HCT116 (cell line): ENCODE measurements around the gene GRIN2C. TPM values are rescaled to one million over a fixed set of nuclear protein-coding genes. Genes with fewer than 3 reads are reported as not detected.

Experiments used
- ATAC-seq: fragments of 200-7000 bp; cut with Tn5 transposase; 2 replicates; pipeline ENCODE4 v1.9.1; 2020; ENCODE audit warnings: mild to moderate bottlenecking, moderate library complexity
- BruUV-seq: library from RNA; stranded (reverse); fragments of 400-500 nt; replicated peaks from 2 replicates; lab custom pipeline; 2021; lab: Mats Ljungman, UMichigan
- CTCF ChIA-PET: fragments of 300-600 bp; sonication (Branson Sonifier 250); formaldehyde crosslinking; loops from one replicate; lab custom pipeline; 2021; ENCODE audit warnings: antibody characterized with exemption; lab: Charles Lee
- POLR2A ChIA-PET: fragments of 300-600, 350-600 bp; sonication (Branson Sonifier 250); formaldehyde crosslinking; loops from one replicate; lab custom pipeline; 2021; ENCODE audit warnings: antibody characterized with exemption; lab: Charles Lee
- RAD21 ChIA-PET, 2 experiments: fragments of 300-600 bp; sonication (Branson Sonifier 250); formaldehyde crosslinking; loops; one replicate each; lab custom pipeline; 2023; ENCODE audit warnings: low total read pairs in 2 of 2; ENCODE audit not compliant: uncharacterized antibody in 2 of 2, unreplicated experiment in 2 of 2, low non-redundant PET in 1 of 2; lab: Charles Lee
- DNase-seq: peaks from one replicate; pipeline ENCODE4 v3.0.0-alpha.2; 2010; ENCODE audit warnings: low read depth, low spot score
- H2AFZ ChIP-seq: fragments of 200-600 bp; shearing (Covaris generic), sonication (generic); 2 replicates; pipeline ENCODE4 v1.6.1; 2017; ENCODE audit warnings: low read depth, mixed run types, mixed read lengths, antibody characterized with exemption, low read length; ENCODE audit not compliant: poor library complexity, severe bottlenecking
- H3K27ac ChIP-seq: 2 replicates; pipeline ENCODE4 v1.5.1; 2012; ENCODE audit warnings: low read depth, low read length
- H3K27me3 ChIP-seq: fragments of 200-600 bp; sonication (generic); 2 replicates; pipeline ENCODE4 v1.6.1; 2016; ENCODE audit warnings: mixed run types, low read length, mixed read lengths; ENCODE audit not compliant: insufficient read depth
- H3K36me3 ChIP-seq, 2 experiments: fragments of 200-500 bp in 1 of 2; fragments of 200-600 bp in 1 of 2; sonication (Bioruptor generic) in 1 of 2; sonication (generic) in 1 of 2; 2 replicates each; pipeline versions ENCODE4 v1.5.1 to v1.6.1; 2014 to 2016; ENCODE audit warnings: low read length in 2 of 2, inconsistent platforms in 1 of 2, mixed read lengths in 1 of 2, mixed run types in 1 of 2; ENCODE audit not compliant: insufficient read depth in 2 of 2, control insufficient read depth in 1 of 2
- H3K4me1 ChIP-seq, 2 experiments: fragments of 200-600 bp in 1 of 2; sonication (generic) in 1 of 2; 2 replicates each; pipeline versions ENCODE4 v1.5.1 to v1.6.1; 2012 to 2017; ENCODE audit warnings: low read length in 2 of 2, inconsistent platforms in 1 of 2, mild to moderate bottlenecking in 1 of 2, mixed read lengths in 1 of 2, mixed run types in 1 of 2, moderate library complexity in 1 of 2; ENCODE audit not compliant: insufficient read depth in 2 of 2, control insufficient read depth in 1 of 2
- H3K4me2 ChIP-seq: fragments of 200-600 bp; sonication (generic); 2 replicates; pipeline ENCODE4 v1.6.1; 2017; ENCODE audit warnings: mixed run types, low read length, mixed read lengths
- H3K4me3 ChIP-seq, 2 experiments: fragments of 200-600 bp in 1 of 2; sonication (generic) in 1 of 2; replicated peaks in 1 of 2; 2 replicates each; pipeline ENCODE4 v1.5.1; 2011 to 2016; ENCODE audit warnings: low read length in 2 of 2, control low read depth in 1 of 2, low read depth in 1 of 2, mild to moderate bottlenecking in 1 of 2, mixed read lengths in 1 of 2, mixed run types in 1 of 2
- H3K79me2 ChIP-seq: fragments of 200-600 bp; sonication (generic); 2 replicates; pipeline ENCODE4 v1.6.1; 2017; ENCODE audit warnings: mild to moderate bottlenecking, mixed run types, low read length, moderate library complexity, mixed read lengths; ENCODE audit not compliant: insufficient read depth
- H3K9ac ChIP-seq: fragments of 200-600 bp; sonication (generic); 2 replicates; pipeline ENCODE4 v1.6.1; 2016; ENCODE audit warnings: low read length, mixed read lengths
- H3K9me2 ChIP-seq: fragments of 200-600 bp; sonication (generic), shearing (Covaris generic); 2 replicates; pipeline ENCODE4 v1.6.1; 2017; ENCODE audit warnings: mixed run types, mild to moderate bottlenecking, moderate library complexity; ENCODE audit not compliant: insufficient read depth
- H3K9me3 ChIP-seq, 2 experiments: fragments of 200-500 bp in 1 of 2; fragments of 200-600 bp in 1 of 2; sonication (Bioruptor generic) in 1 of 2; sonication (generic) in 1 of 2; 2 replicates each; pipeline ENCODE4 v1.6.1; 2014 to 2017; ENCODE audit warnings: low read length in 2 of 2, mixed read lengths in 2 of 2, inconsistent platforms in 1 of 2, low read depth in 1 of 2, mild to moderate bottlenecking in 1 of 2, mixed run types in 1 of 2, moderate library complexity in 1 of 2; ENCODE audit not compliant: control insufficient read depth in 1 of 2, insufficient read depth in 1 of 2
- H4K20me1 ChIP-seq: fragments of 200-600 bp; sonication (generic), shearing (Covaris generic); 2 replicates; pipeline ENCODE4 v1.6.1; 2017; ENCODE audit warnings: mixed run types, mild to moderate bottlenecking, moderate library complexity; ENCODE audit not compliant: insufficient read depth
- CBX3 ChIP-seq: IDR thresholded peaks from 2 replicates; pipeline ENCODE4 v1.6.1; 2012; ENCODE audit warnings: low read depth
- CEBPB ChIP-seq: IDR thresholded peaks from 2 replicates; pipeline ENCODE4 v1.6.1; 2012; ENCODE audit warnings: low read depth
- EGR1 ChIP-seq: IDR thresholded peaks from 2 replicates; pipeline ENCODE4 v1.6.1; 2012; ENCODE audit warnings: low read depth
- EZH2 ChIP-seq: fragments of 200-600 bp; sonication (generic); IDR thresholded peaks from 2 replicates; pipeline ENCODE4 v1.6.1; 2017; ENCODE audit warnings: antibody characterized with exemption, mixed run types
- FOSL1 ChIP-seq: IDR thresholded peaks from 2 replicates; pipeline ENCODE4 v1.6.1; 2012; ENCODE audit warnings: low read depth
- POLR2AphosphoS5 ChIP-seq: IDR thresholded peaks from 2 replicates; pipeline ENCODE4 v1.6.1; 2011; ENCODE audit warnings: mild to moderate bottlenecking, low read depth, low read length, moderate library complexity
- RAD21 ChIP-seq: IDR thresholded peaks from 2 replicates; pipeline ENCODE4 v1.6.1; 2012; ENCODE audit warnings: low read depth, mild to moderate bottlenecking
- SIN3A ChIP-seq: IDR thresholded peaks from 2 replicates; pipeline ENCODE4 v1.6.1; 2012; ENCODE audit warnings: low read depth
- SRF ChIP-seq: IDR thresholded peaks from 2 replicates; pipeline ENCODE4 v1.6.1; 2012; ENCODE audit warnings: low read depth
- YY1 ChIP-seq: IDR thresholded peaks from 2 replicates; pipeline ENCODE4 v1.6.1; 2011; ENCODE audit warnings: low read length, low read depth, moderate library complexity, mild to moderate bottlenecking; ENCODE audit not compliant: insufficient replicate concordance; ENCODE audit errors: extremely low read depth
- ZFX ChIP-seq: fragments of 450-650 bp; IDR thresholded peaks from 2 replicates; pipeline ENCODE4 v1.6.1; 2017
- ZNF274 ChIP-seq: fragments of 200-500 bp; sonication (Bioruptor generic); IDR thresholded peaks from 2 replicates; pipeline ENCODE4 v1.6.1; 2014; ENCODE audit warnings: mild to moderate bottlenecking, low read depth, low read length, inconsistent platforms
- intact Hi-C: fragments of 100-400 bp; cut with micrococcal nuclease; formaldehyde crosslinking; loops from 2 replicates; pipeline ENCODE4 v1.10.0; 2022
- total RNA-seq: library from RNA; stranded (reverse); gene quantifications from one replicate; pipeline ENCODE4 v1.2.1, GENCODE V29; 2021; ENCODE audit not compliant: unreplicated experiment
- TF ChIP-seq, protein P1 (sequence below): IDR thresholded peaks from 2 replicates; pipeline ENCODE4 v1.6.1; 2012
- TF ChIP-seq, protein P2 (sequence below): IDR thresholded peaks from 2 replicates; pipeline ENCODE4 v1.6.1; 2011; ENCODE audit warnings: mild to moderate bottlenecking, low read length, moderate library complexity; ENCODE audit not compliant: insufficient replicate concordance; ENCODE audit errors: extremely low read depth
- TF ChIP-seq, protein P3 (sequence below), 3 experiments: fragments of 200-600 bp in 1 of 3; sonication (generic) in 1 of 3; IDR thresholded peaks in 2 of 3; conservative IDR thresholded peaks in 1 of 3; 2 replicates each; pipeline ENCODE4 v1.5.1; 2012 to 2017; ENCODE audit warnings: low read depth in 2 of 3, low read length in 2 of 3, antibody characterized with exemption in 1 of 3, borderline replicate concordance in 1 of 3, control low read depth in 1 of 3, mild to moderate bottlenecking in 1 of 3, mixed read lengths in 1 of 3, mixed run types in 1 of 3, moderate library complexity in 1 of 3; ENCODE audit not compliant: insufficient read depth in 1 of 3
- TF ChIP-seq, protein P4 (sequence below): IDR thresholded peaks from 2 replicates; pipeline ENCODE4 v1.6.1; 2012; ENCODE audit warnings: low read depth

The GRIN2C gene
- total RNA-seq, 1 experiment from 2014 or later = 2.2 TPM

GRCh38 chr17:74903671-74904070 is 44.0 kb upstream of the GRIN2C start:
- RAD21 ChIA-PET = no interaction called here
- no peak for ATAC-seq
- H3K79me2 ChIP-seq = no peaks in the 10 kb centered on the region
- no peak overlapping the region; the same call in 1 of the 2 replicates for H3K27ac ChIP-seq
- POLR2A ChIA-PET = no interaction called here
- no peak for DNase-seq
- no peaks in the 10 kb centered on the region for H3K9me3 ChIP-seq
- no peak overlapping the region for H3K4me2 ChIP-seq
- no peaks in the 10 kb centered on the region for H3K36me3 ChIP-seq
- no peak overlapping the region for H3K4me3 ChIP-seq
- CTCF ChIA-PET = no interaction called here
- TF ChIP-seq, protein P1, sequence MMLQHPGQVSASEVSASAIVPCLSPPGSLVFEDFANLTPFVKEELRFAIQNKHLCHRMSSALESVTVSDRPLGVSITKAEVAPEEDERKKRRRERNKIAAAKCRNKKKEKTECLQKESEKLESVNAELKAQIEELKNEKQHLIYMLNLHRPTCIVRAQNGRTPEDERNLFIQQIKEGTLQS = no peak
- TF ChIP-seq SRF (no peak), ZFX (no peak), EZH2 (no peak), ZNF274 (no peak), CBX3 (no peak), YY1 (no peak), RAD21 (no peak), SIN3A (no peak), FOSL1 (no peak), POLR2AphosphoS5 (no peak), EGR1 (no peak), CEBPB (no peak)
- TF ChIP-seq, protein P2, sequence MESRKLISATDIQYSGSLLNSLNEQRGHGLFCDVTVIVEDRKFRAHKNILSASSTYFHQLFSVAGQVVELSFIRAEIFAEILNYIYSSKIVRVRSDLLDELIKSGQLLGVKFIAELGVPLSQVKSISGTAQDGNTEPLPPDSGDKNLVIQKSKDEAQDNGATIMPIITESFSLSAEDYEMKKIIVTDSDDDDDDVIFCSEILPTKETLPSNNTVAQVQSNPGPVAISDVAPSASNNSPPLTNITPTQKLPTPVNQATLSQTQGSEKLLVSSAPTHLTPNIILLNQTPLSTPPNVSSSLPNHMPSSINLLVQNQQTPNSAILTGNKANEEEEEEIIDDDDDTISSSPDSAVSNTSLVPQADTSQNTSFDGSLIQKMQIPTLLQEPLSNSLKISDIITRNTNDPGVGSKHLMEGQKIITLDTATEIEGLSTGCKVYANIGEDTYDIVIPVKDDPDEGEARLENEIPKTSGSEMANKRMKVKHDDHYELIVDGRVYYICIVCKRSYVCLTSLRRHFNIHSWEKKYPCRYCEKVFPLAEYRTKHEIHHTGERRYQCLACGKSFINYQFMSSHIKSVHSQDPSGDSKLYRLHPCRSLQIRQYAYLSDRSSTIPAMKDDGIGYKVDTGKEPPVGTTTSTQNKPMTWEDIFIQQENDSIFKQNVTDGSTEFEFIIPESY = no peak
- TF ChIP-seq, protein P3, sequence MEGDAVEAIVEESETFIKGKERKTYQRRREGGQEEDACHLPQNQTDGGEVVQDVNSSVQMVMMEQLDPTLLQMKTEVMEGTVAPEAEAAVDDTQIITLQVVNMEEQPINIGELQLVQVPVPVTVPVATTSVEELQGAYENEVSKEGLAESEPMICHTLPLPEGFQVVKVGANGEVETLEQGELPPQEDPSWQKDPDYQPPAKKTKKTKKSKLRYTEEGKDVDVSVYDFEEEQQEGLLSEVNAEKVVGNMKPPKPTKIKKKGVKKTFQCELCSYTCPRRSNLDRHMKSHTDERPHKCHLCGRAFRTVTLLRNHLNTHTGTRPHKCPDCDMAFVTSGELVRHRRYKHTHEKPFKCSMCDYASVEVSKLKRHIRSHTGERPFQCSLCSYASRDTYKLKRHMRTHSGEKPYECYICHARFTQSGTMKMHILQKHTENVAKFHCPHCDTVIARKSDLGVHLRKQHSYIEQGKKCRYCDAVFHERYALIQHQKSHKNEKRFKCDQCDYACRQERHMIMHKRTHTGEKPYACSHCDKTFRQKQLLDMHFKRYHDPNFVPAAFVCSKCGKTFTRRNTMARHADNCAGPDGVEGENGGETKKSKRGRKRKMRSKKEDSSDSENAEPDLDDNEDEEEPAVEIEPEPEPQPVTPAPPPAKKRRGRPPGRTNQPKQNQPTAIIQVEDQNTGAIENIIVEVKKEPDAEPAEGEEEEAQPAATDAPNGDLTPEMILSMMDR (IDR thresholded peaks at IDR 0.05 in 2 of 3, conservative IDR thresholded peaks at IDR 0.05 in 1 of 3; ENCODE audit: borderline replicate concordance in 1 of 3, insufficient read depth in 1 of 3, low read depth in 2 of 3, low read length in 2 of 3) = no peak
- TF ChIP-seq, protein P4, sequence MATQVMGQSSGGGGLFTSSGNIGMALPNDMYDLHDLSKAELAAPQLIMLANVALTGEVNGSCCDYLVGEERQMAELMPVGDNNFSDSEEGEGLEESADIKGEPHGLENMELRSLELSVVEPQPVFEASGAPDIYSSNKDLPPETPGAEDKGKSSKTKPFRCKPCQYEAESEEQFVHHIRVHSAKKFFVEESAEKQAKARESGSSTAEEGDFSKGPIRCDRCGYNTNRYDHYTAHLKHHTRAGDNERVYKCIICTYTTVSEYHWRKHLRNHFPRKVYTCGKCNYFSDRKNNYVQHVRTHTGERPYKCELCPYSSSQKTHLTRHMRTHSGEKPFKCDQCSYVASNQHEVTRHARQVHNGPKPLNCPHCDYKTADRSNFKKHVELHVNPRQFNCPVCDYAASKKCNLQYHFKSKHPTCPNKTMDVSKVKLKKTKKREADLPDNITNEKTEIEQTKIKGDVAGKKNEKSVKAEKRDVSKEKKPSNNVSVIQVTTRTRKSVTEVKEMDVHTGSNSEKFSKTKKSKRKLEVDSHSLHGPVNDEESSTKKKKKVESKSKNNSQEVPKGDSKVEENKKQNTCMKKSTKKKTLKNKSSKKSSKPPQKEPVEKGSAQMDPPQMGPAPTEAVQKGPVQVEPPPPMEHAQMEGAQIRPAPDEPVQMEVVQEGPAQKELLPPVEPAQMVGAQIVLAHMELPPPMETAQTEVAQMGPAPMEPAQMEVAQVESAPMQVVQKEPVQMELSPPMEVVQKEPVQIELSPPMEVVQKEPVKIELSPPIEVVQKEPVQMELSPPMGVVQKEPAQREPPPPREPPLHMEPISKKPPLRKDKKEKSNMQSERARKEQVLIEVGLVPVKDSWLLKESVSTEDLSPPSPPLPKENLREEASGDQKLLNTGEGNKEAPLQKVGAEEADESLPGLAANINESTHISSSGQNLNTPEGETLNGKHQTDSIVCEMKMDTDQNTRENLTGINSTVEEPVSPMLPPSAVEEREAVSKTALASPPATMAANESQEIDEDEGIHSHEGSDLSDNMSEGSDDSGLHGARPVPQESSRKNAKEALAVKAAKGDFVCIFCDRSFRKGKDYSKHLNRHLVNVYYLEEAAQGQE = no peak
- H3K27me3 ChIP-seq = no peaks in the 10 kb centered on the region
- no peaks in the 10 kb centered on the region for H4K20me1 ChIP-seq
- H3K9me2 ChIP-seq = no peaks in the 10 kb centered on the region
- no TSS peak for BruUV-seq
- peaks cover 3 to 26% of the 10 kb centered on the region in 2 experiments for H3K4me1 ChIP-seq
- intact Hi-C loops = no loop called here
- no peak overlapping the region for H3K9ac ChIP-seq
- H2AFZ ChIP-seq = no peak overlapping the region
